Placental epithelial cell (primary cell): Measurements from ENCODE around the gene CFAP99. TPM values are rescaled to one million over a fixed set of nuclear protein-coding genes. Genes with fewer than 3 reads are reported as not detected.

Source experiments
- total RNA-seq: library from RNA; depleted of rRNA; stranded (reverse); fragments of >200 nt; gene quantifications from 2 replicates; pipeline ENCODE4 v1.2.3, GENCODE V29; 2012

Gene CFAP99
- total RNA-seq, result not detected in 2 replicates

GRCh38 chr4:2418650-2419571 lies at the start of gene CFAP99:
CFAP99 (plus strand) TSS chr4:2418955.

GRCh38 chr4:2417765-2418649 lies 748 bp upstream of the CFAP99 start, which contains the start of gene ZFYVE28:
ZFYVE28 (minus strand) TSS chr4:2418645; CDS start chr4:2418323, 322 bp downstream.

GRCh38 chr4:2468456-2469191 lies 49.9 kb downstream of the CFAP99 start, which contains the start of gene RNF4:
RNF4 (plus strand) TSS chr4:2469106; CDS start chr4:2490494, 21,388 bp downstream.

Other genes starting within 250 kb of the CFAP99 start
- 7.4 and 8.2 TPM in 2 replicates for gene HAUS3, start 176.8 kb upstream of the CFAP99 start, total RNA-seq
- gene POLN, start 176.8 kb upstream of the CFAP99 start, total RNA-seq, result 2.8 and 6.7 TPM in 2 replicates
- gene MXD4, start 156.8 kb upstream of the CFAP99 start, total RNA-seq, result 130 and 131 TPM in 2 replicates
- gene ZFYVE28, start 310 bp upstream of the CFAP99 start, total RNA-seq, result 7.7 and 8.2 TPM in 2 replicates
- gene RNF4, start 50.2 kb downstream of the CFAP99 start, total RNA-seq, result 37.3 and 45.5 TPM in 2 replicates
- gene FAM193A, start 117.7 kb downstream of the CFAP99 start, total RNA-seq, result 22.2 and 23.2 TPM in 2 replicates